H9 (cell line): Measurements from ENCODE around the gene UTP4. TPM values are rescaled to one million over a fixed set of nuclear protein-coding genes. Genes with fewer than 3 reads are reported as not detected.

Experiments
- DNase-seq: peaks from one replicate; pipeline ENCODE4 v3.0.0-alpha.2; 2017
- H2AFZ ChIP-seq: one replicate; pipeline ENCODE4 v1.6.1; 2013; ENCODE audit warnings: mild to moderate bottlenecking, low read length, control low read depth, moderate library complexity
- H2AK5ac ChIP-seq: 2 replicates; pipeline ENCODE4 v1.6.1; 2013; ENCODE audit warnings: low read length, control low read depth, mixed read lengths; ENCODE audit not compliant: insufficient read length
- H2BK120ac ChIP-seq: one replicate; pipeline ENCODE4 v1.6.1; 2013; ENCODE audit warnings: low read depth, mild to moderate bottlenecking, low read length, control low read depth, inconsistent platforms; ENCODE audit not compliant: poor library complexity, severe bottlenecking
- H2BK12ac ChIP-seq: 2 replicates; pipeline ENCODE4 v1.6.1; 2013; ENCODE audit warnings: low read length, control low read depth, mixed read lengths, low read depth; ENCODE audit not compliant: insufficient read length
- H2BK15ac ChIP-seq: 2 replicates; pipeline ENCODE4 v1.6.1; 2013; ENCODE audit warnings: low read depth, low read length, control low read depth
- H2BK20ac ChIP-seq: one replicate; pipeline ENCODE4 v1.6.1; 2013; ENCODE audit warnings: low read depth, mild to moderate bottlenecking, low read length, control low read depth, inconsistent platforms; ENCODE audit not compliant: poor library complexity, severe bottlenecking
- H2BK5ac ChIP-seq: 2 replicates; pipeline ENCODE4 v1.6.1; 2013; ENCODE audit warnings: low read length, control low read depth, mixed read lengths; ENCODE audit not compliant: insufficient read length
- H3K14ac ChIP-seq: 2 replicates; pipeline ENCODE4 v1.6.1; 2013; ENCODE audit warnings: low read length, control low read depth; ENCODE audit not compliant: insufficient read depth
- H3K18ac ChIP-seq: 2 replicates; pipeline ENCODE4 v1.6.1; 2013; ENCODE audit warnings: low read depth, mild to moderate bottlenecking, mixed read lengths, low read length, control low read depth; ENCODE audit not compliant: insufficient read length
- H3K23ac ChIP-seq: 2 replicates; pipeline ENCODE4 v1.6.1; 2013; ENCODE audit warnings: low read length, control low read depth, mixed read lengths, low read depth; ENCODE audit not compliant: insufficient read length
- H3K23me2 ChIP-seq: 2 replicates; pipeline ENCODE4 v1.6.1; 2013; ENCODE audit warnings: low read depth, mild to moderate bottlenecking, mixed read lengths, low read length, control low read depth; ENCODE audit not compliant: insufficient read length, poor library complexity, severe bottlenecking
- H3K27ac ChIP-seq: 2 replicates; pipeline ENCODE4 v1.5.1; 2013; ENCODE audit warnings: low read length, control low read depth, mixed read lengths, low read depth; ENCODE audit not compliant: insufficient read length
- H3K27me3 ChIP-seq: 2 replicates; pipeline ENCODE4 v1.6.1; 2013; ENCODE audit warnings: low read length, control low read depth, inconsistent platforms; ENCODE audit not compliant: insufficient read depth
- H3K4ac ChIP-seq: 2 replicates; pipeline ENCODE4 v1.6.1; 2013; ENCODE audit warnings: low read depth, mild to moderate bottlenecking, control low read depth, inconsistent platforms, low read length, moderate library complexity
- H3K4me1 ChIP-seq: 2 replicates; pipeline ENCODE4 v1.6.1; 2013; ENCODE audit warnings: low read length, control low read depth, inconsistent platforms; ENCODE audit not compliant: insufficient read depth
- H3K4me2 ChIP-seq: 2 replicates; pipeline ENCODE4 v1.6.1; 2013; ENCODE audit warnings: low read length, control low read depth, mixed read lengths; ENCODE audit not compliant: insufficient read length, insufficient read depth
- H3K56ac ChIP-seq: 2 replicates; pipeline ENCODE4 v1.6.1; 2013; ENCODE audit warnings: low read depth, mild to moderate bottlenecking, mixed read lengths, low read length, control low read depth; ENCODE audit not compliant: insufficient read length
- H3K79me1 ChIP-seq: 2 replicates; pipeline ENCODE4 v1.6.1; 2013; ENCODE audit warnings: low read depth, mild to moderate bottlenecking, moderate library complexity, low read length, control low read depth, inconsistent platforms; ENCODE audit not compliant: insufficient read depth, poor library complexity, severe bottlenecking
- H3K79me2 ChIP-seq: 2 replicates; pipeline ENCODE4 v1.6.1; 2013; ENCODE audit warnings: low read length, control low read depth, inconsistent platforms; ENCODE audit not compliant: insufficient read depth
- H3K9ac ChIP-seq: 2 replicates; pipeline ENCODE4 v1.6.1; 2013; ENCODE audit warnings: low read length, control low read depth, mixed read lengths; ENCODE audit not compliant: insufficient read length; ENCODE audit errors: extremely low read depth
- H3K9me3 ChIP-seq: one replicate; pipeline ENCODE4 v1.6.1; 2013; ENCODE audit warnings: low read depth, low read length, inconsistent platforms; ENCODE audit not compliant: control insufficient read depth
- H3T11ph ChIP-seq: one replicate; pipeline ENCODE4 v1.6.1; 2013; ENCODE audit warnings: mild to moderate bottlenecking, low read length, control low read depth, inconsistent platforms
- H4K20me1 ChIP-seq: one replicate; pipeline ENCODE4 v1.6.1; 2013; ENCODE audit not compliant: control insufficient read depth, insufficient read length, insufficient read depth
- H4K5ac ChIP-seq: 2 replicates; pipeline ENCODE4 v1.6.1; 2013; ENCODE audit warnings: low read depth, mild to moderate bottlenecking, mixed read lengths, low read length, control low read depth; ENCODE audit not compliant: insufficient read length
- H4K8ac ChIP-seq: replicated peaks from 2 replicates; pipeline ENCODE4 v1.6.1; 2013; ENCODE audit warnings: low read length, control low read depth, mixed read lengths, low read depth; ENCODE audit not compliant: insufficient read length
- H4K91ac ChIP-seq: 2 replicates; pipeline ENCODE4 v1.6.1; 2013; ENCODE audit warnings: low read depth, mild to moderate bottlenecking, moderate library complexity, mixed read lengths, low read length, control low read depth; ENCODE audit not compliant: insufficient read length
- H3K27ac Mint-ChIP-seq, 3 experiments: 2 replicates in 2 of 3; 3 replicates in 1 of 3; pipeline ENCODE4 v1.8.0; 2020 to 2021; ENCODE audit warnings: mixed read lengths in 3 of 3, mild to moderate bottlenecking in 1 of 3, moderate library complexity in 1 of 3
- H3K27me3 Mint-ChIP-seq: 2 replicates; pipeline ENCODE4 v1.8.0; 2021; ENCODE audit warnings: low read depth, mild to moderate bottlenecking, moderate library complexity, mixed read lengths
- H3K36me3 Mint-ChIP-seq, 3 experiments: 2 replicates in 2 of 3; 3 replicates in 1 of 3; pipeline ENCODE4 v1.8.0; 2020 to 2021; ENCODE audit warnings: low read depth in 3 of 3, mixed read lengths in 3 of 3; ENCODE audit not compliant: insufficient read depth in 1 of 3
- H3K4me1 Mint-ChIP-seq, 2 experiments: 2 replicates each; pipeline ENCODE4 v1.8.0; 2020; ENCODE audit warnings: mixed read lengths in 2 of 2
- H3K4me3 Mint-ChIP-seq, 2 experiments: 2 replicates in 1 of 2; 3 replicates in 1 of 2; pipeline ENCODE4 v1.8.0; 2020 to 2021; ENCODE audit warnings: mild to moderate bottlenecking in 2 of 2, mixed read lengths in 2 of 2, moderate library complexity in 1 of 2
- H3K9me3 Mint-ChIP-seq, 2 experiments: 2 replicates in 1 of 2; 3 replicates in 1 of 2; pipeline ENCODE4 v1.8.0; 2020; ENCODE audit warnings: mild to moderate bottlenecking in 2 of 2, mixed read lengths in 2 of 2, moderate library complexity in 1 of 2
- WGBS: extraction: QIAGEN DNeasy Blood & Tissue Kit; methylation state at CpG from one replicate; pipeline ENCODE4 v1.1.7; 2013; ENCODE audit warnings: missing lambda C conversion rate, low lambda C conversion rate, mixed read lengths; ENCODE audit not compliant: insufficient read length; ENCODE audit errors: extremely low coverage; 5-methylcytosine and 5-hydroxymethylcytosine counted together
- total RNA-seq: library from RNA; stranded (reverse); gene quantifications from 2 replicates; pipeline ENCODE4 v1.2.1, GENCODE V29; 2021
- TF ChIP-seq, protein P1 (sequence below): fragments of 200-600 bp; sonication (generic); conservative IDR thresholded peaks from 3 replicates; pipeline ENCODE4 v1.8.0; 2021; ENCODE audit warnings: antibody characterized with exemption, mild to moderate bottlenecking

Gene UTP4
- total RNA-seq, 1 experiment from 2014 or later, result 94.0 TPM

DNA sequence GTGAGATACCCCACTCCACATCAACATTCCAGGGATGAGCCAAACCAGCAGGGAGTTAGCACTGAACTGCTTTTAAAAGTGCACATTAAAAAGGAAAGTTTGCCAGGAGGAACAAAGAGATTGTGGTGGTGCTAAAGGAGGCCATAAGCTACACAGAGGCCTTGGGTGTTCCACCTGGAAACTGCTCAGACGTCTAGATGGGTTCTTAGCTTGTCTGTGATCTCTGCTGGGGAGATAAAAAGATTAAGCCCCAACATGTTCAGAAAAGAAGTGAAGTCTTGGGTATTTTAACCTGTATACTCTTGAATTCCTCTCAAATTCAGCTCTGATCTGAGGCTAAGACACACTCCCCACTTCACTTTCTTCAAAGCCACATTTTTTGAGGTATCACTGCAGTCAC lies 16.6 kb upstream of the UTP4 start:
- H4K20me1 ChIP-seq, result no peaks in the 10 kb centered on the region
- no peak overlapping the region for H2AK5ac ChIP-seq
- Mint-ChIP-seq H3K36me3 (peaks cover 83 to 97% (median 87%) of the 10 kb centered on the region in 3 experiments), H3K9me3 (no peaks in the 10 kb centered on the region; a peak in 2 of 5 replicates), H3K27ac (peak overlapping the region in 1 of 3 experiments; percentile 77; a peak in 2 of 7 replicates), H3K4me1 (peaks cover 0 to 11% of the 10 kb centered on the region in 2 experiments; a peak in 1 of 4 replicates), H3K27me3 (no peaks in the 10 kb centered on the region), H3K4me3 (no peak overlapping the region)
- H2BK12ac ChIP-seq, result no peak overlapping the region
- TF ChIP-seq, protein P1, sequence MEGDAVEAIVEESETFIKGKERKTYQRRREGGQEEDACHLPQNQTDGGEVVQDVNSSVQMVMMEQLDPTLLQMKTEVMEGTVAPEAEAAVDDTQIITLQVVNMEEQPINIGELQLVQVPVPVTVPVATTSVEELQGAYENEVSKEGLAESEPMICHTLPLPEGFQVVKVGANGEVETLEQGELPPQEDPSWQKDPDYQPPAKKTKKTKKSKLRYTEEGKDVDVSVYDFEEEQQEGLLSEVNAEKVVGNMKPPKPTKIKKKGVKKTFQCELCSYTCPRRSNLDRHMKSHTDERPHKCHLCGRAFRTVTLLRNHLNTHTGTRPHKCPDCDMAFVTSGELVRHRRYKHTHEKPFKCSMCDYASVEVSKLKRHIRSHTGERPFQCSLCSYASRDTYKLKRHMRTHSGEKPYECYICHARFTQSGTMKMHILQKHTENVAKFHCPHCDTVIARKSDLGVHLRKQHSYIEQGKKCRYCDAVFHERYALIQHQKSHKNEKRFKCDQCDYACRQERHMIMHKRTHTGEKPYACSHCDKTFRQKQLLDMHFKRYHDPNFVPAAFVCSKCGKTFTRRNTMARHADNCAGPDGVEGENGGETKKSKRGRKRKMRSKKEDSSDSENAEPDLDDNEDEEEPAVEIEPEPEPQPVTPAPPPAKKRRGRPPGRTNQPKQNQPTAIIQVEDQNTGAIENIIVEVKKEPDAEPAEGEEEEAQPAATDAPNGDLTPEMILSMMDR, result no peak
- H2AFZ ChIP-seq, result no peak overlapping the region
- H3K27ac ChIP-seq, result no peak overlapping the region
- H2BK5ac ChIP-seq, result no peak overlapping the region
- DNase-seq, result no peak
- H3K27me3 ChIP-seq, result no peaks in the 10 kb centered on the region
- H3K4me2 ChIP-seq, result no peak overlapping the region
- no peak overlapping the region for H2BK120ac ChIP-seq
- H3K56ac ChIP-seq, result no peak overlapping the region
- no peak overlapping the region for H3K23ac ChIP-seq
- H3K9me3 ChIP-seq, result no peaks in the 10 kb centered on the region
- H3T11ph ChIP-seq, result no peak overlapping the region
- no peaks in the 10 kb centered on the region for H3K79me1 ChIP-seq
- WGBS, result no CpG with 5 or more reads among the region's 1 CpG
- no peak overlapping the region for H4K91ac ChIP-seq
- H3K9ac ChIP-seq, result no peak overlapping the region
- H4K5ac ChIP-seq, result no peak overlapping the region
- H3K14ac ChIP-seq, result no peak overlapping the region
- no peaks in the 10 kb centered on the region; the same call in 1 of the 2 replicates for H3K79me2 ChIP-seq
- no peaks in the 10 kb centered on the region for H3K4me1 ChIP-seq
- no peak overlapping the region for H2BK20ac ChIP-seq
- no peak overlapping the region for H3K18ac ChIP-seq
- no peak overlapping the region for H2BK15ac ChIP-seq
- no peak overlapping the region for H4K8ac ChIP-seq
- no peak overlapping the region for H3K4ac ChIP-seq
- H3K23me2 ChIP-seq, result no peaks in the 10 kb centered on the region
